ENCODE measurements around the gene BRWD1.

Gene BRWD1

DNA sequence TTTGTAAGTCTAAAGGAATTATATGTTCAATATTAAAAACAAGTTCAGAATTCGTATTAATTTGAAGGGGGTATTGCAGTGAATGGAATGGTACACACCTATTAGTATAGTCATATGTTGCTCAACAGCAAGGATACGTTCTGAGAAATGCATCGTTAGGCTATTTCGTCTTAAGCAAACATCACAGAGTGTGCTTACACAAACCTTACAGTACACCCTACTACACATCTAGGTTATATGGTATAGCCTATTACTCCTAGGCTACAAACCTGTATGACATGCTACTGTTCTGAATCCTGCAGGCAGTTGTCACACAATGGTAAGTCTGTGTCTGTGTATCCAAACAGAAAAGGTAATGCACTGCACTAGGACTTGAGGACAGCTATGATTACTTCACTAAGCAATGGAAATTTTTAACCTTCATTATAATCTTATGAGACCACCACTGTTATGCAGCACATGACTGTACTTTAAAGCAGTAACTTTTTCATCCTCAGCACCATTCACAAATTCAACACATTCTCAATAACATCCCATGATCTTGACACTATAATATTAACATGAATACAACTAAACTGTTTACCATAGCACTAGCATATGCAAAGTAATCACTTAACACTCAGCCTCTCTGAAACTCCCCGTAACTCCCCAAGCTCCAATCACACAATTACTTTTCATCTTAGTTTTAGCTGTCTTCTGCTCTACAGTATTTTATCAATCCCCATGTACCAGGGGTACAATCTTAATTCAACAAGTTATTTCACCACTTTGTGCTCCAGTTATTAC is 115.8 kb downstream of the BRWD1 start:
- no peak for DNase-seq (ENCODE audit: low spot score)

GRCh38 chr21:39196838-39197237 is 116.6 kb downstream of the BRWD1 start:
- no peak for DNase-seq (ENCODE audit: low spot score)

GRCh38 chr21:39196310-39196709 is 117.1 kb downstream of the BRWD1 start:
- DNase-seq (ENCODE audit: low spot score), result peak; percentile 2

GRCh38 chr21:39193380-39193779 is 120.1 kb downstream of the BRWD1 start:
- no peak for DNase-seq (ENCODE audit: low spot score)

- no peak for DNase-seq (ENCODE audit: low spot score)
Measured at GRCh38 chr21:39189857-39190604, 123.4 kb downstream of the BRWD1 start.

- DNase-seq (ENCODE audit: low spot score), result no peak
Measured at GRCh38 chr21:39188521-39189139, 124.8 kb downstream of the BRWD1 start.

DNA sequence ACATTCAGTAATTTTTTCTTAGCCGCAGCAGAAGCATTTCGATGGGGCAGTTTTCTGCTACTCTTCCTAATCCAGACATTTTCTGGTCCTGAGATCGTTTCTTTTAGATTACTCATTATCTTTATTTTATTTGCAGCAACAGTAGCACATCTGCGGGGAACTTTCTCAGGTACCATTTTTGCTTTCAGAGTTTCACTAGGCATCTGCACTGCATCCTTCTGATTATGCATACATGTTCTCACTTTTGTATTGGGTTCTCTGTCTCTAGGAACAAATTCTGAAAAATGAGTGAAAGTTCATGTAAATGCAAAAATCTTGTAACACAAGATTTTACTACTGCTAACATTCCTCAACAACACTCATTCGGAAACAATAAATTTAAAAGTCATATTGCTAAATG is 126.3 kb downstream of the BRWD1 start:
- DNase-seq (ENCODE audit: low spot score), result no peak

DNA sequence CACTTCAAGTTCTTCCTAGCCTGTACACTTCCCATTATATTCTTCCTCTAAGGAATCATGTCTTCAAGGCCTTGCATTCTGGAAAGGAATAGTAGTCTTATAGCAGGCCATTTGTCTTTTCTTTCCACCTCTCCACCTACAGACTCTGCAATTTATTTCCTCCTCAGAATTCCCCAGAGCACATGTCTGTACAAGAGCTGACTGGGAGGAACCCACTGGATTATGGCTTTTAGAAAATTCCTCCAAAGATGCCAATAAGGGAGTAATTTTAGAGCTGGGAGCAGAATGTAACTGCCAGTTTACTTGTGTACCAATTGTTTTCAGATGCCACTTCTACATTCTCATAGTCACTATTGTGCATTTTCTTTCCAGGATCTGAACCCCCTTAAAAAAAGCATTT is 126.8 kb downstream of the BRWD1 start:
- DNase-seq (ENCODE audit: low spot score), result no peak

DNA sequence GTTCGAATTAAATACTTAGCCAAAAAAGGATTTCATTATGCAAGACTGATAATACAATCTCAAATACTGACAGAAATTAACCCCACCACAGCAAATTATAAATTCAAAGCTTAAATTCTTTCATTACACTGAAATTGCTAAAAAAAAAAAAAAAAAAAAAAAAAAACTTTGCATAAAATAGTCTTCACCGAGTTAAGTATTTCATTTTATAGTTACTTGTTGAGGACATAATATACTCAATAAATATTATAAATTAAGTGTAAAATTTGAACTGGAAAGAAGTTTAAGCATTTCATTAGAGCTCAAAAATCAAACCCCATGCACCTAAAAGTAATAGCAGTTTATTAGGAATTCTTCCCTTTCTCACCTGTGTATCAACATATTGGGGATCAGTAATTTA is 128.3 kb downstream of the BRWD1 start:
- DNase-seq (ENCODE audit: low spot score), result no peak

GRCh38 chr21:39184050-39184980 is 129.1 kb downstream of the BRWD1 start:
- DNase-seq (ENCODE audit: low spot score), result peak; percentile 5

- peak; percentile 93 for DNase-seq (ENCODE audit: low spot score)
Measured at GRCh38 chr21:39183272-39184049, 130.0 kb downstream of the BRWD1 start, which contains the start of gene PSMG1. TSS of gene PSMG1 (minus strand) at chr21:39183451. CDS start at chr21:39183385, 66 bp downstream.

GRCh38 chr21:39182484-39183271 is 130.8 kb downstream of the BRWD1 start:
- no peak for DNase-seq (ENCODE audit: low spot score)

DNA sequence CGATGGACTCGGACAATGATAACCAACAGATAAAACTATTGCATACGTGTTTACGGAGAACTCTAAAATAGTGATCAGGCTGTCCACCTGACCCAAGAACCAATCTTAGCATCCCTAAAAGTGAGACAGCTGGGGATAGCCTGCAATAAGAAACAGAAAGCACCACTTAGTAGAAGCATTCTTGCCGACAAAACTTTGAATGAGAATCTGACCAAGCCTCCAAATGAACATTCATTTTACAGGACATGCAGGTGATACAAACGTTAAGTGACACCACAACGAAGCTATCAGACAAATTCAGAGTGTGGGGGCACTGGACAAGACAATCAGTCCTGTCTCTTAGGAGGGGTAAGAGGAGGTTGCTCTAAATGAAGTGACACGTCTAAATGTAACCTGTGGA is 131.4 kb downstream of the BRWD1 start:
- no peak for DNase-seq (ENCODE audit: low spot score)

DNA sequence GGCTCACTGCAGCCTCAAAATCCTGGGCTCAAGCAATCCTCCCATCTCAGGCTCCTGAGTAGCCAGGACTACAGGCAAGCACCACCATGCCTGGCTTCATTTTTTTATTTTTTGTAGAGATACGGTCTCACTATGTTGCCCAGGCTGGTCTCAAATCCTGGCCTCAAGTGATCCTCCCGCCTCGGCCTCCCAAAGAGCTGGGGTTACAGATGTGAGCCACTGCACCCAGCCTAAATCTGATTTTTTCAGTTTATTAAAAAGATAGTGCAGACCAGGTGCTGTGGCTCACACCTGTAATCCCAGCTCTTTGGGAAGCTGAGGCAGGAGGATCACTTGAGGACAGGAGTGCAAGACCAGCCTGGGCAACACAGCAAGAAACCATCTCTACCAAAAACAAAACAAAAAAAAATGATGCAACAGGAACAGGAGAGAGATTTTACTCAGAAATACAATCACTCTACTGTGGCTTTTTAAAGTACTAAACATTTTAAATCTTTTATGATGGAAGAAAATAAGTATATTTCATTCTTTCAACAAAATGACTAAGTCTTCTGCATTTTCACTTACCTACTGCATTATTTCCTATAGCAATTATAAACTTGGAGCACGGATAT is 132.1 kb downstream of the BRWD1 start:
- DNase-seq (ENCODE audit: low spot score), result no peak

- peak; percentile 26 for DNase-seq (ENCODE audit: low spot score)
Measured at GRCh38 chr21:39180429-39181019, 132.9 kb downstream of the BRWD1 start.

DNA sequence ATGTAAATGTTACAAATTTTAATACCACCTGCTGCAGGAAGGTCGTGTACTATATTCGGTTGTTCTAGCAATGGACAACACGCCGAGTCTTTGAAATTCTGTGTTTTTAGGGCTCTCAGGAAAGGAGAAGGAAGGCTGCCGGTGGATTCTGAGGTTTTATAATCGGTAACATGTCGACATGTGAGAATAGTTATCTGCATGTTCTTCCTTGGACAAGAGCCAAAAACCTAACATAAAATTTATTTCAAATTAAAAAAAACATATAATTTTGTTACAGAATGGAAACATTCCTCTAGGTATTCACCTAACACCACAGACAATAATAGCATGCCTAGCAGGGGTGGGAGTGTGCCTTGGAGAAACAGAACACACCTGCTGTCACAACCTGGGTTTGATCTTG is 135.0 kb downstream of the BRWD1 start:
- no peak for DNase-seq (ENCODE audit: low spot score)

- no peak for DNase-seq (ENCODE audit: low spot score)
Measured at GRCh38 chr21:39176271-39176709, 137.1 kb downstream of the BRWD1 start.

GRCh38 chr21:39175665-39176064 is 137.8 kb downstream of the BRWD1 start:
- no peak for DNase-seq (ENCODE audit: low spot score)

DNA sequence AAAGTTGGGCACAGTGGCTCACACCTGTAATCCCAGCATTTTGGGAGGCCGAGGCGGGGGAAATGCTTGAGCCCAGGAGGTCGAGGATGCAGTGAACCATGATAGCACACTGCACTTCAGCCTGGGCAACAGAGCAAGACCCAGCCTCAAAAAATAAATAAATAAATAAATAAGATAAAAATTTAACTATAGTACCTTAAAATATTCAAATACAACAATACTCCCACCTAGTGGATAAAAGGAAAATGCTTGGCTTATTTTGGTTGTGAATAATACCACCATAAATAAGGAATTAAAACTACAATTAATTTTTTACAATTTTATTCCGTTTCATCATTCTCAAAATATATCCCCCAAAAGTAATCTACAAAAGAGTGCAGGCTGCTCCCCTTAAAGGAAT is 138.3 kb downstream of the BRWD1 start:
- no peak for DNase-seq (ENCODE audit: low spot score)
